Measurements from ENCODE around the gene ABCB8. TPM values are rescaled to one million over a fixed set of nuclear protein-coding genes. Genes with fewer than 3 reads are reported as not detected.

ABCB8 gene
- total and polyA plus RNA-seq, 2 of the 8 experiments (the other 6 are each of a cell fraction or from before 2014, with no cell fraction given) = 17.7 to 27.0 TPM

- Histone ChIP-seq H3K14ac (ENCODE audit: insufficient read length) (no peak overlapping the region), H3K27ac (ENCODE audit: low read depth, low read length) (no peak overlapping the region), H3K9ac (replicated peaks in 1 of 4; ENCODE audit: extremely low read depth in 1 of 4, low read depth in 3 of 4, low read length in 3 of 4) (no peak overlapping the region), H4K8ac (ENCODE audit: extremely low read depth, insufficient read depth, low read length) (peak overlapping the region; percentile 15; the same call in 1 of the 2 replicates), H3K23me2 (ENCODE audit: low read depth, low read length) (peaks cover 32% of the 10 kb centered on the region), H4K91ac (replicated peaks; ENCODE audit: insufficient read length, low read length) (no peak overlapping the region), H3K79me1 (ENCODE audit: low read depth, low read length) (peaks cover 12% of the 10 kb centered on the region), H3K4ac (replicated peaks; ENCODE audit: insufficient read length, low read depth, low read length) (no peak overlapping the region), H3K56ac (replicated peaks; ENCODE audit: insufficient read length, low read depth, low read length) (no peak overlapping the region), H2BK120ac (replicated peaks; ENCODE audit: low read depth, low read length) (no peak overlapping the region), H3K23ac (ENCODE audit: insufficient read length) (no peak overlapping the region), H3K4me3 (ENCODE audit: extremely low read depth in 1 of 4, insufficient read depth in 2 of 4, low read depth in 3 of 4, low read length in 4 of 4) (peak overlapping the region; percentile 48 to 85 (median 68)), H3K4me2 (ENCODE audit: insufficient read depth in 1 of 2, low read depth in 2 of 2, low read length in 2 of 2) (peak overlapping the region; percentile 90 to 95), H2AFZ (ENCODE audit: low read length) (no peak overlapping the region), H4K5ac (ENCODE audit: insufficient read length, low read depth, low read length) (no peak overlapping the region), H4K20me1 (replicated peaks in 1 of 2; ENCODE audit: control insufficient read depth in 1 of 2, insufficient read depth in 2 of 2, low read length in 2 of 2) (peaks cover 16 to 18% of the 10 kb centered on the region in 2 experiments), H3K36me3 (ENCODE audit: control insufficient read depth in 2 of 4, insufficient read depth in 4 of 4, low read length in 3 of 4) (no peaks in the 10 kb centered on the region), H2AK5ac (ENCODE audit: low read depth, low read length) (no peak overlapping the region; the same call in 1 of the 2 replicates), H2BK20ac (ENCODE audit: low read length) (no peak overlapping the region), H3K9me3 (ENCODE audit: insufficient read depth in 2 of 2, low read depth in 1 of 2, low read length in 1 of 2) (no peaks in the 10 kb centered on the region), H3K27me3 (replicated peaks in 1 of 4; ENCODE audit: control insufficient read depth in 3 of 4, extremely low read depth in 1 of 4, insufficient read depth in 3 of 4, low read length in 3 of 4) (peaks cover 0 to 12% (median 8%) of the 10 kb centered on the region in 4 experiments; a peak in 5 of 7 replicates), H2BK15ac (ENCODE audit: low read length) (no peak overlapping the region), H3K4me1 (replicated peaks in 1 of 4; ENCODE audit: control insufficient read depth in 3 of 4, insufficient read depth in 4 of 4, low read length in 3 of 4) (peaks cover 3 to 43% (median 23%) of the 10 kb centered on the region in 4 experiments), H2BK5ac (ENCODE audit: low read depth, low read length) (no peak overlapping the region), H3K79me2 (ENCODE audit: control insufficient read depth in 1 of 2, insufficient read depth in 2 of 2, low read length in 2 of 2) (peaks cover 0 to 11% of the 10 kb centered on the region in 2 experiments; a peak in 1 of 4 replicates), H3K18ac (ENCODE audit: extremely low read depth, low read length) (no peak overlapping the region), H2BK12ac (ENCODE audit: low read depth, low read length) (no peak overlapping the region)
- no peak for FAIRE-seq
- CTCF ChIA-PET (ENCODE audit: partially characterized antibody) = interaction anchor here (0.9 to 15.1 kb wide), 4 partner anchors 22 to 206 kb away, joined by 3 to 448 read pairs (median 11); no protein-coding TSS in a partner anchor
- TF ChIP-seq, protein P1, sequence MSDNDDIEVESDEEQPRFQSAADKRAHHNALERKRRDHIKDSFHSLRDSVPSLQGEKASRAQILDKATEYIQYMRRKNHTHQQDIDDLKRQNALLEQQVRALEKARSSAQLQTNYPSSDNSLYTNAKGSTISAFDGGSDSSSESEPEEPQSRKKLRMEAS (IDR thresholded peaks at IDR 0.05) = 0 out of 2 replicates have a peak, but pooled peaks have one; percentile 18
- TF ChIP-seq POU5F1 (IDR thresholded peaks at IDR 0.05; ENCODE audit: low read depth, low read length) = no peak
- POLR2A ChIA-PET (ENCODE audit: partially characterized antibody) = interaction anchor here (0.5 to 2.5 kb wide), 10 partner anchors 16 to 673 kb away, joined by 3 to 17 read pairs (median 4); partner anchors contain the start of gene SLC4A2
- 77% methylated on average over 31 of the region's 42 CpGs; no CpG with 5 or more reads in 1 of the 2 experiments for WGBS, 2 experiments (ENCODE audit: extremely low coverage in 1 of 2, insufficient coverage in 1 of 2, insufficient read length in 1 of 2, insufficient replicate concordance in 2 of 2, low coverage in 1 of 2, low lambda C conversion rate in 2 of 2, missing lambda C conversion rate in 1 of 2)
- no peak for DNase-seq (ENCODE audit: low read depth in 1 of 2, low spot score in 2 of 2)
These were observed 54.2 kb downstream of the ABCB8 start for GRCh38 chr7:151082141-151083070.
